Jurkat, Clone E6-1 (cell line): ENCODE data around the gene NR5A1.
A peak's percentile ranks its signal among the peaks of the same experiment; 100 is the strongest.

Experiments
- DNase-seq: peaks from one replicate; pipeline ENCODE4 v3.0.0-alpha.2; 2011; ENCODE audit warnings: low read depth, low spot score
- H3K4me3 ChIP-seq: 2 replicates; pipeline ENCODE4 v1.5.1; 2011; ENCODE audit warnings: mild to moderate bottlenecking, low read length, control low read depth, moderate library complexity

NR5A1 gene

DNA sequence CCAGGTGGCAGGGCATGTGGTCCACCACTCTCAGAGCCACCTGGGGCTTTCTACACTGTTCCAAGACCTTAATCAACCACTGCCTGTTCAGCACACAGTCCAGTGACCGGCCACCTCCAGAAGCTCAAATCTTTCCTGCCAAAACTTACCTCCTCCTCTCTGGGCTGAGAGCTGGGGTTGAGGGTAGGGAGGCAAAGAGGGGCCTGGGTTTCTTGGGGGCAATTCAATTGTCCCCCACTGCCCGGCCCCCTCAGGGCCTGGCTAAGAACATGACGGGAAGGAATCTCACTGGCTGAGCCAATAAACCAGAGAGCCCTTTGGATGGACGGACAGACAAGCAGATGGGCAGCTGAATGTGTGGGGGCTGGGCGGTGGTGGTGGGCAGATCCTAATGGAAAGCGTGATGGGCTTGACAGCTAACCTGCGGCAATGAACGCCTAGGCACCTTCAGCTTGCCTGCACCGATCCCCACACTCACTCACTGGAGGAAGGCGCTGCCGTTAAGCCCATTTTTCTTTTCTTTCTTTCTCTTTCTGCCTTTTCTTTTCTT, 5.4 kb downstream of the NR5A1 start:
- H3K4me3 ChIP-seq = no peak overlapping the region
- no peak for DNase-seq

DNA sequence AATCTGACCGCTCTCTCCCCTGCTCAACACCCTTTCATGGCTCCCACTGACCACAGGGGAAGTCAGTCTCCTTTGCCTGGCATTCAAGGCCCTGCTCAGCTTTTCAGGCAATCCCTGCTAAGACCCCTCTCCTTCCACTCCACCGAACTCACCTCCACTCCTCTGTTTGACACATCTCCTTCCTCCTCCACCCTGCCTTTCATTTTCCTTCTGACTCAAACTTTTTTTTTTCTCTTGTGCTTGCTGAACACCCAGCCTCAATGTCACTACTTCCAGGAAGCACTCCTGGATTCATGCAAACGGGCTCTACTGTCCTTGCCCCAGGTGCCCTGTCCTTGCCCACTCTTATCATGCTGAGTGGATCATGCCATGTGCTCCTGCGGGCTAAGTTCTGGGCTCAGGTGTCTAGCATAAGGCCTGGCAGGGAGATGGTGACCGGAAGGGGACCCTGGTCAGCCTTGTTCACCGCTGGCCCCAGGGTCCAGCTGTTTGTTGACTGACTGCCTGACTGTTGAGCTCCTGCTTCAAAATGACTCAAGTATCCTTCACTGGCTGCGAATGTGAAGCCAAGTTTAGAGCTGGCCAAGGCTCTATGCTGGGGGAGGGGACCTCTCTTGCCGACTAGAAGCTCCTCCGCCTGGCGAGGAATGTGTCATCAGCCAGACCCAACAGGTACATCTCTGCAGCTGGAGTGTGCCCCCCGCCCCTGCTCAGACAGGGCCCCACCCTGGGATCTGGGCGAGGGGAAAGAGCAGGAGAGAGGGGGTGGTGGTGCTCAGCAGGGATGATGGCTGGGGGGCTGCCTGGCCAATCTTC, 6.2 kb downstream of the NR5A1 start:
- DNase-seq = no peak
- H3K4me3 ChIP-seq = no peak overlapping the region

DNA sequence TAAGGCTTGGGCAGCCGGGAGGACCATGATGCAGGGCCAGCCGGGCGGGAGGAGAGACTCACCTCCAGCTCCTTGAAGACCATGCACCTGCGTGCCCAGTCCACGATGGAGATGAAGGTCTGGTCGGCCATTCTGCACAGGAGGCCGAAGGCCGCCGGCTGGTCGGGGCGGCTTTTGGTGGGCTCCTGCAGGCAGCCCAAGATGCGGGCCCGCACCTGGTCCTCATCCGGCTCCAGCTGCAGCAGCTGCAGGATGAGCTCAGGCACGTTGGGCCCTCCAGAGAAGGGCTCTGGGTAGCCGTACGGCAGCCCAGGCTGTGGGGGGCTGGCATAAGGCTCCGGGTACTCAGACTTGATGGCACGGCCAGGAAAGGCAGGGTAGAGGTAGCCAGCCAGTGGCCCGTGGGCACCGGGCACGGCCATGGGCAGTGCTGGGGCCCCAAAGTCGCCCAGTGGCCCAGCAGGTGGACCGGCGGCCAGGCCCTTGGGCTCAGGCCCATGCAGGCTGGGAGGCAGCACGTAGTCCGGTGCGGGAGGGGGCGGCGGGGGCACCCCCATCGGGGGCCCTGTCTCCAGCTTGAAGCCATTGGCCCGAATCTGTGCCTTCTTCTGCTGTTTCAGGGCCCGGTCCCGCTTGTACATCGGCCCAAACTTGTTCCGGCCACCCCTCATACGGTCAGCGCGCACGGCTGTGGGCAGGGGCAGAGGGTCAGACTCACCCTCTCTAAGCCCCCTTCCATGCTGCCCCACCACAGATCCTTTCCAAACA, 7.0 kb downstream of the NR5A1 start:
- DNase-seq = no peak
- H3K4me3 ChIP-seq = no peak overlapping the region

DNA sequence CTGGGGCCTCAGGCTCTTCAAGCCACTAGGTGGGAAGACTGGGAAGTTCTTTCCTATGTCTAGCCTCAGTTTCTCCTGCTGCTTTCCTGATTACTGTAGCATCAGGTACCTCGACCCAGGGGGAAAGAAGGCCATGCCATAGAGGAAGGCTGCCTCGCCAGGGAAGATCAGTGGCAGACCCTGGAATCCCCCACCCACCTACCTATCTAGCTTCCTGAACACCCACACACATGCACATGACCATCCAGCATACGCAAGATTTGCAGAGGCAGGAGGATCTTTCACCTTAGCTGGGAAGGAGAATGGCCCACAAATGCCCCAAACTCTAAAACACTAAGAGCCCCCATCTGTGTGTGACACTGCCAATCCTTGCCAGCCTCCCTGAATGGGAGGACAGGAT, 8.0 kb downstream of the NR5A1 start:
- no peak for DNase-seq
- no peak overlapping the region for H3K4me3 ChIP-seq

DNA sequence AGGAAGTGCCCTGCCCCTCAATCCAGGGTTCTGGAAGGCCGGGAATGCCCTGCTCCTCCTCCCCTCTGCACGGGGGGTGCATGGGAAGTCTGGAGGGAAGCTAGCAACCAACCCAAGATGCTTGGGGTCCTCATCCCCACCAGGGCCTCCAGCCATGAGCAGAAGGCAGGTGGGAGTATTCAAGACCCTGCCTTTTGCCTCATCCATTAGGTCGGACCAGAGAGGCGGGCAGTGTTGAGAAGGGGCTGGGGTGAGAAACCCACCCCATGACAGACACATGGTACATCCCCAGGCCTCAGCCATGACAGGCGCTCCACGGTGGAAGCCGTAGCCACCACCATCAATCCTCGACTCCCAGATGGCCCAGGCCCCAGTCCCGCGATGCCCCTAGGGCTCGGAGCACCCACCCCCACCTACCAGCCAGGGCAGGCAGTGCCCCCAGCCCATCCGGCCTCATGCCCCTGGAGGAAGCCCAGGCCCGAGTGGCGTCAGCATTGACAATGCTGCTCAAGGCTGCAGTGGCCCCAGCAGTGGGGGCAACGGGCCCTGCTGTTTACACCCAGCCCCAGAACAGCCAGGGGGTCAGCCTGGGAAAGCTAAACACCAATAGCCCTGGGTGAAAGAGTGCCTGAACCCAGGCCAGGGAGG, 8.6 kb downstream of the NR5A1 start:
- no peak overlapping the region for H3K4me3 ChIP-seq
- DNase-seq = no peak

DNA sequence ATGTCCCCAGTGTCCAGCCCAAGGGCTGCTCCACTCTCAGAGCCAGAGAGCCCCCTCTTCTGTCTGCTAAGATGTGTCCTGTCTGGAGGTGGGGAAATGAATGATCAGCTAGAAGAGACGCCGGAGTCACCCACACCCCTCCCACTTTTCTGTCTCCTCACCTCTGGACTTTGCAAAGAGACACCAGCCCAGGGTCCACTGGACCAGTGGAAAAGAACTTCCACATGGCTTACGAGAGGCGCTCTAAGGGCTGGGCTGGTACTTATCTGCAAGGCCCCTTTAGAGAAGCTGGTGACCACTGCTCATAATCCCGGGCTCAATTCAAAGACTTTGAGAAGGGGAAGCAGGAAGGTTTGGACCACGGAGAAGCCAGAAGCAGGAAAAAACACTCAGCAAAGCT, 9.2 kb downstream of the NR5A1 start:
- no peak overlapping the region for H3K4me3 ChIP-seq

DNA sequence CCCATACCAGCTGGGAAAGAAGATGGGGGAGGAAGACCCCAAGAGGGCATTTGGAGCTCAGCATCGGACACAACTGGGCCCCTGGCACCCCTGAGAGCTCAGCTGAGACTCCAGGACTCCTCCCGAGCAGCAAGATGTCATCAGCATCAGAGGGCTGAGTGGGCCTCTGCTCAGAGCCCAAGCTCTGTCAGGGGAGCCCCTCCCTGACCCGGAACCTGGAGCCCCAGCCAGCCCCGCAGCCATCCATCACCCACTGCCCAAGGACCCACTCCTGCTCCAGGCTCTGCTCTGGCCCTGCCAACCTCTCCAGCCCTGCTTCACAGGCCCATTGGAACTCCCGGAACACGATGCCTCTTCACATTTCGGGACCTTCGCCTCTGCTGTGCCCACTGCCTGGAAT, 9.8 kb downstream of the NR5A1 start:
- DNase-seq = no peak
- no peak overlapping the region for H3K4me3 ChIP-seq

More for the DNA sequence above, 9.2 kb downstream of the NR5A1 start:
- no peak for DNase-seq

DNA sequence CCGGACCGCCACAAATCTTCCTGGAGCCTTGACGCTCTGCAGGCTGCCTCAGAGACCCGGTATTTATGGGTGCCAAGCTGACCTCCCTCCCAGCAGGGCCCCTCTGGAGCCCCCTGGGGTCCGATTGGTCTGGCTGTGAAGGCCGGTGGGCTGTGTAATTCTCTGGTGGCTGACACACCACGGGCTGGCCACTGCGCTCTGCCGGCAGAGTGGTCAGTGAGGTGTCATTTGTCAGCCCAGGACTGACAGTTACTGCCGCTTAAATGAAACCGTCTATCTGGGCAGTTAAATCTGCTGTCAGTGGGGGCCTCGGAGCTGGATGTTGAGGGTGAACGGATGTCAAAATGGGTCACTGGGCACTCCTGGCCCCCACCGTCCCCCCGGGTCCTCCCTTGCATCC, 10.7 kb downstream of the NR5A1 start:
- no peak overlapping the region for H3K4me3 ChIP-seq
- DNase-seq = no peak

DNA sequence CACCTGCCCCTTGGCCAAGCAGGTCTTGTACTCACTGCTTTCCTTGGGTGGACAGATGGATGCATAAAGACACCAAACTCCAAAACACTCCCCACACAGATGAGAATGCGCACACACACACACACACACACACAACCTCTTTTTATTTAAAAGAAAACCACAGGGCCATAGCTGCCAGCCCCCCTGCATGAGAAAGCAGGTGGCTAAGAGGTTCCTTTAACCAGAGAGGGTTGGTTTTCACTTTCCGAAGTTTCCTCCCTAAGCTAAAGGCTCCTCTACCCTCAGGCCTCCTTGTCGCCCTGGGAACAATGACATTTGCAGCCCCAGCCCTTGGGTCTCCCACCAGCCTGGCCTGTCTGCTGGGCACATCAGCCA, 11.1 kb downstream of the NR5A1 start:
- DNase-seq = peak; percentile 80

DNA sequence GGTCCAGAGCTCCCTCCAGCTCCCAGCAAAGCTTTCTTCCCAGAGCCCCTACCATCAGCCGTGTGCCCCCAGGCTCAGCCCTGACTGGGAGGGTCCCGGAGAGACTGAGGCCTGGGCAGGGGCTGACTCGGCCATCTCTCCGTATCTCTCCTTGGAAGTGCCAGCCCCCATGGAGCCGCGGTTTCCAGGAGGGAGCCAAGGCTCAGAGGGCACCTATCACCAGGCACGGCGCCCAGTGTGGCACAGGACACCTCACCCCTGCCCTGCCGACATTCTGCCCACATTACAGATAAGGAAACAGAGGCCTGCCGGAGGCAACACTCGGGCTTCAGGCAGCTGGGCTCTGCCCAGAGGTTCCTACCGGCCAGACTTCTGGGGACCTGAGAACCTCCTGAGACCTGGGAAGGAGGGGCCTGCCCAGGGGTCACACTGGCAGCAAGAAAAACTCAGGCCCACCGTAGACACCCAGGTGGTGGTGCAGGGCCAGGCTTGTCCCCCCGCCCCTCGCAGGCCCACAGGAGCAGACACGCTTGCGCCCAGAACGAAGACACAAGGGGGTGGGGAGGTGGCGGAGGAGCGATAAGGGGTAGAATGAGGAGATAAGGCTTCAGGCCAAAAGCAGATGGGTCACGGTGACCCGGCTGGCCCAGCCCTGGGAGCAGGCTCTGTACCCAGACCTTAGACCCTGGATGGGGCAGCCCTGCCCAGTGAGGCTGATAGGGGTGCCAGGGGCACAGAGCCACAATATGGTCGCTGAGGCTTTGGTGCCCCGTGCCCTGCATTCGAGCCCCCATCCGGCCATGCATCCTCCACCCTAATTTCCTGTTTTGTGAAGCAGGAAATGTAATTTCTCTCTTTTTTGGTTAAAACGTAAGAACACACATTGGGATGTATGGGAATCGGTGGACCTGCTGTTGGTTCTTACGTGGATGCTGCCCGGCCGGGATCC, 11.8 kb downstream of the NR5A1 start:
- peak overlapping the region; percentile 22 for H3K4me3 ChIP-seq
- DNase-seq = peak; percentile 29

More for the DNA sequence above, 11.1 kb downstream of the NR5A1 start:
- H3K4me3 ChIP-seq = peak overlapping the region; percentile 22

DNA sequence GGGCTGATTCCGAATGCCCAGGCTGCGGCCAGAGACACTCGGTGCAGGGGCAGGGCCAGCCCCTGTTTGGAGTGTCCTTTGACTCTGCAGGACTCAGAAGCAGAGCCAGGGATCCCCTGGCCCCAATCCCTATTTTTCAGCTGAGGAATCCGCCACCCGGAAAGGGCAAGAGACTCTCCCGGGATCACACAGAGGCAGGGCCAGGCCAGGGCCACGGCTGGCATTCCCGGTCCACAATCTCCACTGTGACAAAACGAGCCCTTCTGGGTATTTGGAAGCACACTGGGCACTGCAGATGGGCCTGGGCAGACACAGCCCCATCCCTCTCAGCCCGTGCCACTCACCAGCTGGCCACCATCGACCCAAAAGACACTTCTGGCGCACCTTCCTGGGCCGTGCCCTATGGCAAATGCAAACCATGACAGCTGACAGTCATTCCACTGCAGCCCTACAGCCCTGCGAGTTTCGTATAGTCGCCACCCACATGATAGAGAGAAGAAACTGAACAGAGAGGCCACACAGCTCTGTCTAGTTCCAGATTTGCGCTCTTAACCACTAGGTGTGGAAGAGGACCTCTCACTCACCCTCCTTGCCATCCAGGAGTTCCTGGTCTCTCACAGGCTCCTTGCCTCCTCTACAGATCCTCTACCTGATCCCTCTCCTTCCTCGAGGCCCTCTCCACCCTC, 13.3 kb downstream of the NR5A1 start:
- no peak for DNase-seq
- no peak overlapping the region for H3K4me3 ChIP-seq

DNA sequence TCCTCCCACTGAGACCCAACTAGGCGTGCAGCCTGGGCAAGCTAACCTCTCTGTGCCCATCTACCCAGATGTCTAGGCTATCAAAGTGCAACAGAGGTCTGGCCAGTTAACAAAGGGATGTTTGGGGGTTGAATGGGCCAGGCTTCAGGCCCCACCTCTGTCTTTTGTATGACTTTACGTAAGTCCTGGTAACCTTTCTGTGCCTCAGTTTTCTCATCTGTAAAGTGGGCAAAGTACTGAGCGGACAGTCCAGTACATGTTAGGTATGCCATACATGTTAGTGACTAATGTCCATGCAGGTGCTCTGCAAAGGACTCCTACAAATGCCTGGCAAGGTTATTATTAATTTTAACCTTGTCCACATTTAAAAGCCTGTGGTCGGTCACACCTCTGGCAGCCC, 14.0 kb downstream of the NR5A1 start:
- no peak for DNase-seq
- H3K4me3 ChIP-seq = no peak overlapping the region

DNA sequence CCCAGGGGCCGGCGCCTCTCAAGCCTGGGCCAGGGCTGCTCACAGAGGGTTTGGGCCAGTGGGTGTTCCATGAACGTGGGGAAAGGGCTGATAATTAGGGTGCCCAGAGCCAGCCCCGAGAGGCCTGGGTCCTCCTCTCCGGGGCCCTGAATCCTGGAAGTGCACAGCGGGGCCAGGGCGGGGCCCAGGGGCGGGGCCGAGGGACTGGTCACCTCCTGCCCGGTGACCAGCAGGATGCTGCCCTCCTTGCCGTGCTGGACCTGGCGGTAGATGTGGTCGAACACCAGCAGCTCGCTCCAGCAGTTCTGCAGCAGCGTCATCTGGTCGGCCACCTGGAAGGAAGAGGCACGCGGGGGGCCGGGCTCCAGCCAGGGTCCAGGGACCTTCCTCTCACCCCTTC, 14.4 kb downstream of the NR5A1 start:
- DNase-seq = no peak
- no peak overlapping the region for H3K4me3 ChIP-seq

DNA sequence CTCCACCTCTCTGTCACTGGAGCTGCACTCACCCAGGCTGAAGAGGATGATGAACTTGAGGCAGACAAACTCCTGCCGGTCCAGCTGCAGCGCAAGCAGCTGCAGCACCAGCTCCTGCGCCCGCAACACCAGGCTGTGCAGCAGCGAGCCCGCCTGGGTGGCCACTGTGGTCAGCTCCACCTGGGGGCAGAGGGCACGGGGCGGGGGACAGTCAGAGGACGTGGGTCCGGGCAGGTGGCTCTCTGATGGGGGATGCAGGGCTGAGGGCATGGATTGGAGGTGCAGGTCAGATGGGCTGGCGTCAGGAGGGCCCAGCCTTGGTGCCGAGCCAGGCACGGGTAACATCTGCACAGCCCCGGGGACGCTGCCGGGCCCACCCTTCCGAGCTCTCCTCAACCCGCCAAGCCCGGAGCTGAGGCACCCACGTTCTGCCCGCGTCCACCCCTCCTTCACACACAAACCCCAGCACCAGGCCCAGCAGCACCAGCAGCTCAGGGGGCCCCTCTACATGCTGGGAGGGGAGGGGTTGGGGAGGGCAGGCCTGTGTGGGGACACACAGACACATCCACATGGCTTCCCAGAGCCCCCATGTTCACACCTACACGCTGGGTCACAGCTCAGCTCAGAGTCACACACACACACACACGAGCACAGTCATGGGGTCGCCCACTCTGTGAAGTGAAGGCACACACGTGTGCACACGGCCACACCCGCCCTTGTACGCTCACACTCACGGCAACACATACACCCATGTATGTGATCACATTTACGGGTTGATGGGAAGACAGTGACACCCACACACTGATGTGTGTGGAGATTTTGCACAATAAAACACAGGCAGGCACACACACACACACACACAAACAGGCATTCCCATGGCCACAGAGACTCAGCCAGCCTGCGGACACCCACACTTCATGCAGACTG, 15.9 kb downstream of the NR5A1 start:
- no peak overlapping the region for H3K4me3 ChIP-seq
- DNase-seq = no peak

DNA sequence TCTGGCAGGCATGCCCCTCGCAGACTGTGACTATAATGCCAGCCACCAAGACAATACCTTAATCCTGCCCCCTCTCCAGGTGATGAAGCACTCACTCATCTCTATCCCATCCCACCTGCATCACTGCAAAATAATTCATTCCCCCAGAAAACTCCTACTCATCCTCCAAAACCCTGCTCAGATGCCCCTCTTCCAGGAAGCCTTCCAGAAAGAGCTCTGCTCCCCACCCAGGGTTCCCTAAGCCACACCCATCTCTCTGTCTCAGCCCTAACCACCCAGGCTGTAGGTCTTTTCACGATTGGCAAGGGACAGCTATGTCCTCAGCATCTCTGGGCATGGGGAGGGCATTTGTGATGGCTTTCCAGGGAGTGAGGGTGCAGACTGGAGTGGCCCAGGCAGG, 17.2 kb downstream of the NR5A1 start:
- no peak for DNase-seq
- no peak overlapping the region for H3K4me3 ChIP-seq

DNA sequence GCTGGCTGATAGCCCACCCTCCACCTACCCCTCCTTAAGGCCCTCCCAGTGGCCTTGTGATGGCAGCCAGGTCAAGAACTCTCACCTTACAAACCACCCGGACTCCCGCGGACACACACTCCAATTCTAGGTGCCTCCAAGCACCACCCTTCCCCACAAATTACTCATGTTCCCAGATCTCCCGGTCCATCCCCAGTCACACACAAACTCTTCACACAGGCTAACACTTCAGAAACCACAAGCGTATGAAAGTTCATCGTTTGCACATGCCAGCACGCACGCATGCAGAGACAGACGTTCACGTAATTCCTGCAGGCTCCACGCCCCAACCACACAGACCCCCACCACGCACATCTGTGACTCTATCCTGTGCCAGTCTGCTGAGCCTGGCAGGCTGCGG, 18.0 kb downstream of the NR5A1 start:
- DNase-seq = no peak
- no peak overlapping the region for H3K4me3 ChIP-seq

DNA sequence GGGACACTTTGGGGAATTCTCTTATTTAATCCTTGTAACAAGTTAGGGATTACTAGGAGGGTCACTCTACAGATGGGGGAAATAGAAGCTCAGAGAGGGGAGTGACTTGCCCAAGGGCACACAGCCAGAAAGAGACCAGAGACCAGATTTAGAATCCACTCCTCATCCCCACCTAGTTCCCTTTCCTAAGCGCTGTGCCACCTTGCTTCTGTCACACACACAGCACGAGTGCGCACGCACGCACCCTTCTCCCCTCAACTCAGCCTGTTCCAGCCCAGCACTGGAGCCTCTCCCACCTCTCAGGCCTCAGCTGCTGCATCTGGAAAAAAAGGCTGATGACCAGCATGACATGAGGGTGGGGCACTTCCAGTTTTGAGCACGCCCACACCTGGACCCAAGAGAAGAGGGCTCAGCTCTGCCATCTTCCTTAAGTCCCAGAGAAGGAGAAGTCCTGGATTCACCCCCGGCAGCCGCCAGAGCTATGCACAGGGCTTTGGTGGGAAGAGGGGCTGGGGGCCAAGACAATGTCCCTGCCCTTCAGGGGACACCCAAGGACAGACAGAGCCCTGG, 18.5 kb downstream of the NR5A1 start:
- DNase-seq = no peak
- H3K4me3 ChIP-seq = no peak overlapping the region
